DMS79 treated with DMSO at 0.1 percent for 48 hours (cell line): ENCODE results near the gene ZNF618.
A peak's percentile ranks its signal among the peaks of the same experiment; 100 is the strongest.

Source experiments
- DNase-seq: peaks from one replicate; lab custom pipeline; 2025; lab: John Stamatoyannopoulos, UW

The ZNF618 gene

GRCh38 chr9:113885183-113886025 is 9.3 kb downstream of the ZNF618 start:
- DNase-seq: no peak

- DNase-seq: no peak
Observed at GRCh38 chr9:113886026-113886369, 9.9 kb downstream of the ZNF618 start.

GRCh38 chr9:113886466-113886865 is 10.4 kb downstream of the ZNF618 start:
- DNase-seq: no peak

- DNase-seq: no peak
Observed at GRCh38 chr9:113886933-113887332, 10.8 kb downstream of the ZNF618 start.

- no peak for DNase-seq
Observed at GRCh38 chr9:113887436-113887835, 11.3 kb downstream of the ZNF618 start.

GRCh38 chr9:113888336-113888735 is 12.2 kb downstream of the ZNF618 start:
- no peak for DNase-seq

GRCh38 chr9:113888976-113889375 is 12.9 kb downstream of the ZNF618 start:
- DNase-seq: no peak

- DNase-seq: no peak
Observed at GRCh38 chr9:113890704-113891103, 14.6 kb downstream of the ZNF618 start.

- DNase-seq: no peak
Observed at GRCh38 chr9:113892861-113893491, 16.9 kb downstream of the ZNF618 start.

GRCh38 chr9:113894166-113894565 is 18.1 kb downstream of the ZNF618 start:
- no peak for DNase-seq

- no peak for DNase-seq
Observed at GRCh38 chr9:113895526-113895925, 19.4 kb downstream of the ZNF618 start.

GRCh38 chr9:113896713-113897112 is 20.6 kb downstream of the ZNF618 start:
- no peak for DNase-seq

- no peak for DNase-seq
Observed at GRCh38 chr9:113898151-113898550, 22.0 kb downstream of the ZNF618 start.

- DNase-seq: no peak
Observed at GRCh38 chr9:113898596-113898995, 22.5 kb downstream of the ZNF618 start.

- DNase-seq: no peak
Observed at GRCh38 chr9:113899205-113899604, 23.1 kb downstream of the ZNF618 start.

GRCh38 chr9:113901221-113901688 is 25.1 kb downstream of the ZNF618 start:
- DNase-seq: no peak

GRCh38 chr9:113903514-113904077 is 27.5 kb downstream of the ZNF618 start:
- DNase-seq: no peak

GRCh38 chr9:113906411-113907110 is 30.5 kb downstream of the ZNF618 start:
- no peak for DNase-seq

- no peak for DNase-seq
Observed at GRCh38 chr9:113907282-113907681, 31.2 kb downstream of the ZNF618 start.

GRCh38 chr9:113909421-113909820 is 33.3 kb downstream of the ZNF618 start:
- no peak for DNase-seq

GRCh38 chr9:113910036-113910639 is 34.0 kb downstream of the ZNF618 start:
- peak; percentile 83 for DNase-seq
